IgD-negative memory B cell (primary cell): ENCODE measurements around the gene DHRS3. TPM values are rescaled to one million over a fixed set of nuclear protein-coding genes. Genes with fewer than 3 reads are reported as not detected.

Experiments
- H3K27ac Mint-ChIP-seq, 3 donors: one replicate each; pipeline ENCODE4 v1.8.0; 2020 to 2022; ENCODE audit warnings: mild to moderate bottlenecking in 3 of 3, mixed read lengths in 3 of 3, moderate library complexity in 1 of 3
- H3K27me3 Mint-ChIP-seq: one replicate; pipeline ENCODE4 v1.8.0; 2021; ENCODE audit warnings: mixed read lengths
- H3K36me3 Mint-ChIP-seq: one replicate; pipeline ENCODE4 v1.8.0; 2020; ENCODE audit warnings: mild to moderate bottlenecking, mixed read lengths
- H3K4me1 Mint-ChIP-seq, 3 donors: one replicate each; pipeline ENCODE4 v1.8.0; 2020 to 2022; ENCODE audit warnings: mixed read lengths in 3 of 3, mild to moderate bottlenecking in 1 of 3
- H3K4me3 Mint-ChIP-seq, 4 donors: one replicate each; pipeline ENCODE4 v1.8.0; 2020 to 2022; ENCODE audit warnings: mild to moderate bottlenecking in 4 of 4, mixed read lengths in 4 of 4, moderate library complexity in 3 of 4
- H3K9me3 Mint-ChIP-seq, 3 donors: one replicate each; pipeline ENCODE4 v1.8.0; 2020 to 2021; ENCODE audit warnings: mixed read lengths in 3 of 3, mild to moderate bottlenecking in 1 of 3
- polyA plus RNA-seq: library from polyadenylated mRNA; unstranded; fragments of 300-500 nt; fragmentation: Illumina TruSeq; gene quantifications from one replicate; pipeline ENCODE4 v1.2.3, GENCODE V29; 2021

DHRS3 gene
- polyA plus RNA-seq, 1 donor from 2014 or later: 1.5 TPM

DNA sequence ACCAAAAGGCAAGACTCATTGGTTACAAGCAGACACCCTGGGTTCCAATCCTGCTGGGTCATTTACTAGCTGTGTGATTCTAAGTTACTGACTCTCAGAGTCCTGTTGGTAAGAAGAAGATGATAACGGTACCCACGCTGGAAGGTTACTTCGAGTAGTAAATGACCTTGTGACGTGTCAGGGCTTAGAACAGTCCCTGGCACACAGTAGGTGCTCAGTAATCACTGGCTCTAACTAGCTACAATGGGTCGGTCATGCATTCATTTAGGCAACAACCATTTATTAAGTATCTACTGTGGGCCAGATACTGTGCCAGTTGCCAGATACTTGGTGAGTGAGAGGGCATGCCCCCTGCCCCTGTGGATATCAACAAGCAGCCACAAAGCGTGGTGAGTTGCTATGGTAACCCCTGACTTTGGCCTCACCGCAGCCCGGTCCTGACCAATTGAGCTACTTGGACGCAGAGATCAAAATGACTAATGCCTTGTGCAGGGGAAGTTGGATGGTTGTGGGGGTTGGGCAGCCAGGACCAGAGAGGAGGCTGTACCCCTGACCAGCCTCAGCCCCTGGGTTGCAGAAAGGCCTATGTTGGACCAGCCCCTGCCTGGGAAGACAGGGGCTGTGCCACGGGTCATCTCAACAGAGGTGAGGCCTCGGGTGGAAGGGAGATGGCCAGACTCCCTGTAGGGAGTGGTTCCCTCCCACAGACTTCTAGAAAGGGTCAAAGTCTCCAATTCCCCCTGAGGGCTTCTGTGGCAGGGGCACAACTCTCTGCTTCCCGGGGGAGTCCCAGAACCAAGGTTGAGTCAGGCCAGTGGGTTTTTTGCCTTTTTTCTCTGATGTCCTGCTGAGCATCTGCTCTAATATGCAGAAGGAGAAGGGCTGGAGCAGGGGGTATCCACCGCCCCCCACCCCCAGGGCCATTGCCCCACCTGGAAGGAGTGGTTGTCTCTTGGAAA is 16.0 kb downstream of the DHRS3 start:
- peaks cover 0 to 5% (median 4%) of the 10 kb centered on the region in 3 donors for H3K4me1 Mint-ChIP-seq
- no peaks in the 10 kb centered on the region for H3K9me3 Mint-ChIP-seq
- no peaks in the 10 kb centered on the region for H3K36me3 Mint-ChIP-seq
- peaks cover 1% of the 10 kb centered on the region for H3K27me3 Mint-ChIP-seq
- no peak overlapping the region for H3K4me3 Mint-ChIP-seq
- H3K27ac Mint-ChIP-seq: peak overlapping the region in 1 of 3 donors; percentile 16

DNA sequence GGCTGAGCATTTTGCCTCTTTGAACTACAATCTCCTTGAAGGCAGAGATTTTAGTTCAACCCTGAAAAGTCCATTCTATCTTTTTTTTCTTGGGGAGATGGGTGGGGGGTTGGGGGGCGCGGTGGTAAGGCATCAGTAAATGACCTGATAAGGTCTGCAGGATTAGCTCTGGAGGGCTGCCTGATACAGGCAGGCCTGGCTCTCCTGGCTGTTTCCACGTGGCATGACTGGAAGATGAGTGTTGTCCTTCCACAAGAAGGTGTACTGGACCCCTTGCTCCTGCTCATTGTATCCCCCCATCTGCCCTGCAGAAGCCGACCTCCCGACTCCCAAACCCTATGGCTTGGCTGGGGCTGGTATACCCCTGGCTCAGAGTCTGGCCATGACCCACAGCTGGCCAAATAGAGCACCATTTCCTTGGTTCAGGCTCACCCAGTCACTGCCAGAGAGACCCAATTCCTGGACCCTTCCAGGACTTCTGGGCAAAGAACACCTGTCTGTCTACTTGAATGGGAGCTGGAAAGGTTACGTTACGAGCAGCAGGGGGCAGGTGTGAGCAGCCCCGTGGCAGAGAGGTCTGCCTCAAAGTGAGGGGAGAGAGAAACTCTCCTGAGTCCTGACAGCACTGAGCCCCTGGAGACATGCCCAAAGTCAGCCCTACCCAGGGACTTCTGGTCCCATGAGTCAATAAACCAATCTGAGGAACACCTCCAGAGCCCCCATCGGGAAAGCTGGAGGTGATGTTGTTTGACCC is 17.0 kb downstream of the DHRS3 start:
- H3K4me3 Mint-ChIP-seq: no peak overlapping the region
- peaks cover 2% of the 10 kb centered on the region for H3K36me3 Mint-ChIP-seq
- no peaks in the 10 kb centered on the region for H3K9me3 Mint-ChIP-seq
- H3K27ac Mint-ChIP-seq: no peak overlapping the region
- peaks cover 1% of the 10 kb centered on the region for H3K27me3 Mint-ChIP-seq
- peaks cover 0 to 5% (median 4%) of the 10 kb centered on the region in 3 donors for H3K4me1 Mint-ChIP-seq

DNA sequence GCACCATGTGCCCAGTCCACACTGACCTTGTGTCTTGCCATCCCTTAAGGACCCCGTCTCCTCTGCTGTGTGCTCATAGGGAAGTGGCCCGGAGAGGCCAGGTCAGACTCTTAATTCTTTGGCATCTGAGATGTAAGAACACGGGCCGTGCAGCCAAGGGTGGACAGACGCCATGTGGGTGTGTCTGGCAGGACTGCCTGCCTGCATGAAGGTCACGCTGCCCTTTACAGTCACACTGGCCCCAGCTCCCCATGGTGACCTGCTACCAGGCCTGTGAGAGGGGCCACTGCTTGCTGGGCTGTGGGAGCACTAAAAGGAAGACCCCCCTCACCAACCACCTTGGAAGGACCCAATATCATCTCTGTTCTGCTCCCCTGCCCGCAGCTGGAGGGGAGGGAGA is 17.7 kb downstream of the DHRS3 start:
- Mint-ChIP-seq H3K27ac (no peak overlapping the region), H3K27me3 (peaks cover 1% of the 10 kb centered on the region), H3K4me3 (no peak overlapping the region), H3K36me3 (peaks cover 2% of the 10 kb centered on the region), H3K4me1 (peaks cover 0 to 5% (median 4%) of the 10 kb centered on the region in 3 donors), H3K9me3 (no peaks in the 10 kb centered on the region)

DNA sequence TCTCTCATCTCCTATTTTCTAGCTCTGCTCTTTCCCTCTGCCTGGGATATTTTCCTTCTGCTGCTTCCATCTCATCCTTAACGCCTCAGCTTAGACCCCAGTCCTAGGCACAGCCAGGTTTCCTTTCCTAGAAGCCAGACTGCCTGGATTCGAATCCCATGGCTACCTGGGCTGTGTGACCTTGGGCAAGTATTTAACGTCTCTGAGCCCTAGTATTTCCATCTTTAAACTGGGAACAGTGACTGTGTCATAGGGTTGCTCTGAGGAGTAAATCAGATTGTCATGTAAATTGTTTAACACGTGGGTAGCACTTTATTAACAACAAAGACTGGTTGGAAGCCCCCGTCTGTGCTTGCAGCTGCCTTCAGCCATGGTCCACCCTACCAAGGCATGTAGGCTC is 18.4 kb downstream of the DHRS3 start:
- no peak overlapping the region for H3K4me3 Mint-ChIP-seq
- peaks cover 0 to under 1% (median 0%) of the 10 kb centered on the region in 3 donors for H3K9me3 Mint-ChIP-seq
- peaks cover 0 to 7% (median 5%) of the 10 kb centered on the region in 3 donors for H3K4me1 Mint-ChIP-seq
- H3K36me3 Mint-ChIP-seq: peaks cover 2% of the 10 kb centered on the region
- no peak overlapping the region for H3K27ac Mint-ChIP-seq
- peaks cover 4% of the 10 kb centered on the region for H3K27me3 Mint-ChIP-seq

DNA sequence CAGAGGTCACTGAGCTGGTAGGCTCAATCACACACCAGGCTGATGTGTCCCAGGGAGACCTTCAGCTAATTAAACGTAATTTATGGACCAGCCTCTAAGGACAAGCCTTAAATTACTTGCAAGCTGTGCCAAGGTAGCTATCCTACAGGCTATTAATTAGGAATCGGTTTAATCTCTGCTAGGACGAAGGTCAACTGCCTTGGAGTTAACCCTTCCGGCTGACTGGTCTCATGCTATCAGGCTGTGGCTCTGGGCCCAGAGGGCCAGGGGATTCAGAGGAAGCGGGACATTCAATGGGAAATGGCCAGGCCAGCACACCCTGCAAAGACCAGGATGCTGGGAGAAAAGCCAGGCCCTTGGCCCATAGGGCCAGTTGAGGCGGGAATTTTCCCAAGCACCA is 19.0 kb downstream of the DHRS3 start:
- Mint-ChIP-seq H3K4me3 (no peak overlapping the region), H3K27me3 (peaks cover 6% of the 10 kb centered on the region), H3K4me1 (peaks cover 4 to 10% (median 5%) of the 10 kb centered on the region in 3 donors), H3K27ac (no peak overlapping the region), H3K9me3 (peaks cover 0 to 1% (median 0%) of the 10 kb centered on the region in 3 donors), H3K36me3 (peaks cover 2% of the 10 kb centered on the region)

DNA sequence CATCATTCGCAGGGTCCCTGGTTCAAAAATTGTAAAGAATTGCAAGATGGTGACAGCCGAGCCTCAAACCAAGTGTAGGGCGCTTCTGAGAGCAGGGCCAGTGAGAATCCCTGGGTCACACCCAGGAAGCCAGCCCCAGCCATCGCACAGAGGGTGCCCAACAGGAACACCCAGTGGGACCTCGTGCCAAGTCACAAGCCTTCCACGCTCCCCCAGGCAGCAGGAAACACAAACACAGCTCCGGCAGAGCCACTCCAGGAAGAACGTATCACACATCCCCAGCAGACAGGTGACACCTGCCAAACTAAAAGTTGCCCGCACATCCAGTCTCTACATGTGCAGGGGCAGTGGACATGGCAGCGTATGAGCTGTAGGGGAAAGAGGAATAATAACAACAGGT is 20.2 kb downstream of the DHRS3 start:
- Mint-ChIP-seq H3K4me1 (peaks cover 5 to 10% (median 6%) of the 10 kb centered on the region in 3 donors), H3K27ac (peak overlapping the region in 2 of 3 donors; percentile 16 to 39), H3K4me3 (peak overlapping the region in 1 of 4 donors; percentile 56), H3K27me3 (peaks cover 6% of the 10 kb centered on the region), H3K9me3 (peaks cover 0 to 1% (median 0%) of the 10 kb centered on the region in 3 donors), H3K36me3 (peaks cover 2% of the 10 kb centered on the region)

DNA sequence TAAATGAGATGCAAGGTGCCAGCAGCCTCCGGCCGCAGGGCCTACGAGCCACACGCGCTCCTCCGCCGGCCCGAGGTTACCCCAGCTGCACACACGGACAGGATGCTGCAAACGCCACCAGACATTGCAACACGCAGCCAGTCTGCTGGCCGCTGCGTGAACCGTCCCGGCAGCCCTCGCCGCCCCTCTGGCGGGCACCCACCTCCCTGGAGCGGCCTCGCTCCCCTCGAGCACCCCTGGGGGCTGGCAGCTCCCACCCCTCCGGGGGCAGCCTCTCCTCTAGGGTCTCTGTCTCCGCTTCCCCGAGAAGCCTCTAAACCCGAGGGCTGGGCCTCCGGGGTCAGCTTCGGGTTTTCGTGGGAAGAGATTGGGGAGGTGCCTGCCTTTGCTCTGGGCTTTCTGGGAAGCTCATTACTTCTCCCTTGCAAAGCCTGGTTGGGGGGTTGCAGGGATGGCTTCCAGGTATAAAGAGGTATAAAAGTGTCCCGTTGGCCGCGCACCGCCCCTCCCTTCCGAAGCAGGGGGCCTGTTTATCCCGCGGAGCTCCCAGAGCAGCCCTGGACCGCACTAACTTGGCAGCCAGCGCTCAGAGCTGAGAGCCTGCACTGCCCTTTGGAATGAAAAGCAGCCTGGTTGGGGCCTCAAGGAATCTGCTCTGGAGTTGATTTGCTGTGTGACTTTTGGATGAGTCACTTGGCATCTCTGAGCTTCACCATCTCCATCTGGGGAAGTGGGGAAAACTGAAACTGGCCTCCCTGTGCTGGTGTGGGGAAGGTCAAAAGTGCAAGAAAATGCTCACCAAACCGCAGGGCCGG is 21.8 kb downstream of the DHRS3 start:
- Mint-ChIP-seq H3K27ac (no peak overlapping the region), H3K36me3 (peaks cover 2% of the 10 kb centered on the region), H3K4me1 (peaks cover 5 to 10% (median 8%) of the 10 kb centered on the region in 3 donors), H3K9me3 (peaks cover 0 to 1% (median 0%) of the 10 kb centered on the region in 3 donors), H3K4me3 (peak overlapping the region in 2 of 4 donors; percentile 9 to 28), H3K27me3 (peaks cover 9% of the 10 kb centered on the region)

DNA sequence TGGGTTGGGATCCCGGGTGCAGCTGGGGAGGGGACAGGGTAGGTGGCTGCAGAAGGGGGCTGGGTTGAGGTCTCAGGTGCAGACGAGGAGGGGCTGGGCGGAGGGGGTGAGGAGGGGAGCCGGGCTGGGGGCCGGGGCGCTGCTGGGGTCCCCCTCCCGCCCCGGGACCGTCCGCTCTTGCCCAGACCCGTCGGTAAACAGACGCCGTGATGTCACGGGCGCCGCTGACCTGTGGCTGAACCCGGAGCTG is 22.3 kb downstream of the DHRS3 start:
- H3K4me1 Mint-ChIP-seq: peaks cover 5 to 10% (median 8%) of the 10 kb centered on the region in 3 donors
- peaks cover 9% of the 10 kb centered on the region for H3K27me3 Mint-ChIP-seq
- peak overlapping the region in 2 of 4 donors; percentile 9 to 28 for H3K4me3 Mint-ChIP-seq
- H3K9me3 Mint-ChIP-seq: peaks cover 0 to 1% (median 0%) of the 10 kb centered on the region in 3 donors
- peaks cover 2% of the 10 kb centered on the region for H3K36me3 Mint-ChIP-seq
- H3K27ac Mint-ChIP-seq: no peak overlapping the region

DNA sequence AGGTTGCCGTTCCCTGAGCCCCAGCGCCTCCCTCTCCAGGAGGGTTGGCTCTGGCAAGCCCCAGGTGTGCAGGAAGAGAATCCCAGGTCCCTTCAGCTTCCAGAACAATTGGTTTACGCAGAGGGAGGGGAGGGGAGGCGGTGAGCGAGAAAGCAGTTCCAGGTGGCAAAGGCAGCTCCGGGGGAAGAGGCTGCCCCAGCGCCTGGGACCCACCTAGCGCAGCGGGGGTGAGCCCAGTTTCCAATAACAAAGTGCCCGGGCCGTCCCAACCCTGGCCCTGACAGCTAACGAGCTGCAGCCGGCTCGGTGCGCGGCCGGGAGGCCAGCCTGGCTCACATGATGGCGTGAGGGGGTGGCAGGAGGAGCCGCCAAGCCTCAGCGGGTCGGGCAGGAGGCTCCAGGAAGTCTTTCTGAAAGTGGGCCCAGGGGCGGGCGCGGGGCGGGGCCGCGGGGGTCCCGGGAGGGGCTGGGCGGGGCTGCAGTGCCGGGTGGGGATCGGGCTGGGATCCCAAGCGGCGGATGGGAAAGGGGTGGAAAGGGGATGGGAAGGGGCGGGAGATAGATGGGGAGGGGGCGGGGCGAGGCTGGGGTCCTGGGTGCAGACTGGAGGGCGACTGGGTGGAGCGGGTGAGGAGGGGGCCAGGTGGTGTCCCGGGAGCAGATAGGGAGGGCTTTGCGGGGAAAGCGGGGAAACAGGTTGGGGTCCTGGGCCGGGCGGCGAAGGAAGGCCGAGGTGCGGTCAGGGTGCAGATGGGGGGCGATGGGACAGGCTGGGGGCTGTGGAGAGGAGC is 22.8 kb downstream of the DHRS3 start:
- peaks cover 9% of the 10 kb centered on the region for H3K27me3 Mint-ChIP-seq
- H3K27ac Mint-ChIP-seq: no peak overlapping the region
- H3K9me3 Mint-ChIP-seq: peaks cover 0 to 1% (median 0%) of the 10 kb centered on the region in 3 donors
- H3K36me3 Mint-ChIP-seq: peaks cover 2% of the 10 kb centered on the region
- H3K4me1 Mint-ChIP-seq: peaks cover 5 to 10% (median 8%) of the 10 kb centered on the region in 3 donors
- peak overlapping the region; percentile 45 to 90 (median 80) for H3K4me3 Mint-ChIP-seq

DNA sequence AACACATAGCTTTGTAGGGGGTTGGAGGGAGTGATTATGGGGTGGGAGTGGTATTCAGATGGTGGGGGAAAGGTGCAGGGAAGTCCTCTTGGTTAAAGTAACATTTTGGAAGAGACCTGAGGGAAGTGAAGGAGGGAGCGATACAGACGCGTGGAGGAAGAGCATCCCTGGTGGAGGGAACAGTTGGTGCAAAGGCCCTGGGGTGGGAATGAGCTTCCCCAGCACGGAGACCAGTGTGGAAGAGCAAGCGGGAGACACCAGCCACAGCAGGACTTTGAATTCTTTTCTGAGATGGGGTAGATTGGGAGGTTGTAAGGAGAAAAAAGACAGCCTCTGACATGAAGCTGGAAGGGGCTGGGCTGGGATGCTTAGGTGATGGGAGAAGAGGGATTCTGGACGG is 23.5 kb downstream of the DHRS3 start:
- Mint-ChIP-seq H3K4me1 (peaks cover 5 to 10% (median 8%) of the 10 kb centered on the region in 3 donors), H3K27ac (no peak overlapping the region), H3K36me3 (peaks cover 2% of the 10 kb centered on the region), H3K4me3 (peak overlapping the region; percentile 45 to 90 (median 80)), H3K27me3 (peaks cover 9% of the 10 kb centered on the region), H3K9me3 (peaks cover 0 to 1% (median 0%) of the 10 kb centered on the region in 3 donors)

DNA sequence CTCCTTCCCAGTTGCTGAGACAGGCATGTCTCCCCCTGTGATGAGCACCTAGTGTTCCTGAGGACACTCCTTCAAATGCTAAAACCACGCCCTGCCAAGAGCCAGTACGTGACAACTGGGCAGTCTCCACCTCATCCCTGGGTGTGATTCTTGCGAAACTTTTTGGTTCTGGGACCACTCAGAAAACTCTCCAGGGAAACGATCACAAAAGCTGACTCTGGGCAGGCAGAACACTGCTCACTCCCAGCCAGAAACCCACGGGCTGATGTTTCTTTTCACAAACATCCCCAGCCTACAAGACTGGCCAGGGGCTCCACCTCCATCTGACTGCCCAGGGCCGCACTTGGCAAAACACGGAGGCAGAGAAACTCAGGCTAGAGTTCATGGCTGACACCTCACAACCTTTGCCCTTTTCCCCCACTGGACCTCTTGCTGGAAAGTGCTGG is 24.4 kb downstream of the DHRS3 start:
- H3K9me3 Mint-ChIP-seq: peaks cover 0 to 1% (median 0%) of the 10 kb centered on the region in 3 donors
- H3K27ac Mint-ChIP-seq: no peak overlapping the region
- H3K4me3 Mint-ChIP-seq: peak overlapping the region in 1 of 4 donors; percentile 70
- peaks cover 2% of the 10 kb centered on the region for H3K36me3 Mint-ChIP-seq
- H3K4me1 Mint-ChIP-seq: peaks cover 5 to 10% (median 8%) of the 10 kb centered on the region in 3 donors
- H3K27me3 Mint-ChIP-seq: peaks cover 10% of the 10 kb centered on the region

DNA sequence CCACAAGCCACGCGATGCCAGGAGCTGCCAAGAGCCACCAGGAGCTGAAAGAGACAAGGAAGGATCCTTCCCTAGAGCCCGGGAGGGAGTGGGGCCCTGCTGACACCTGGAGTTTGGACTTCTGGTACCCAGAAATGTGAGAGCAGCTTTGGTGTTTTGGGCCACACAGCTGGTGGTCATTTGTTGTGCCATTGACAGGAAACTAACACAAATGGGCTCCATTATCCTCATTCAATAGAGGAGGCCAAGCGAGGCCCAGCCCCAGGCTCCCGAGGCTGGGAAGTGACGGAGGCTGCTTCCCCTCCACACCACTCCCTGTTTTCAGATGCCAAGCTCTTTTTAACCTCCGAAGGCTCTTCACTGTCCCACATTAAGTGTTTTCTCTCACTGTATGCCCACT is 25.5 kb downstream of the DHRS3 start:
- Mint-ChIP-seq H3K4me3 (no peak overlapping the region), H3K9me3 (peaks cover 0 to 3% (median 0%) of the 10 kb centered on the region in 3 donors), H3K36me3 (peaks cover 2% of the 10 kb centered on the region), H3K4me1 (peaks cover 4 to 9% (median 8%) of the 10 kb centered on the region in 3 donors), H3K27me3 (peaks cover 11% of the 10 kb centered on the region), H3K27ac (peak overlapping the region in 1 of 3 donors; percentile 86)

DNA sequence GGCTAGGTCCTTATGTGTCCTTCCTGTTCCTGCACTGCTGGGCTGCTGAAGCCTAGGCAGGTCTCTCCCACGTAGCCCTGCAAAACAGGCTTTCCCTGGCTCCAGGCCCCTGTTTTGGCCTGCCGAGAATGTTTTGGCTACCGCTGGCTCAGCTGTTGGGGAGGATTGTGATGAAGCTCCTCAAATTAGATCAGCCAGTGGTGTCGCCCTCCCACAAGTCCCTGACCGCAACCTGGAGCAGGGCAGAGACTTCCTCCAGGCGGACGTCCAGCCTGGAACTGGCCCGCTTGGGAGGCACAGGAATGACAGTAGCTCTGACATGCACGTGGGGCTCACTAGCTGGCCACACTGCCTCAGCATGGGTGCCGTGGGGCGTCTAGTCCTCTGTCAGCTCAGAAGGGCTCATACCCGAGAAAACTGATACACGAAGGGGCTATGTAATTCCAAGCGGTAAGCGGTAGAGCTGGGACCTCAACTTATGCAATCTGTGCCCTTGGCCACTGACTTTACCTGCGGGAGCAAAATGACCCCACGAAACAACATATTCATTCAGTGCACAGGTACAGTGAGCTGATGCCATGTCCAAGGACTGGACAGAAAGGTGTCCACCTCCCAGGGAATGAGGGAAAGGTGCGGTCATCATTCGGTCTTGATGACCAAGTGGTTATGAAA is 26.6 kb downstream of the DHRS3 start:
- H3K4me3 Mint-ChIP-seq: no peak overlapping the region
- no peaks in the 10 kb centered on the region for H3K36me3 Mint-ChIP-seq
- no peak overlapping the region for H3K27ac Mint-ChIP-seq
- peaks cover 0 to 3% (median 0%) of the 10 kb centered on the region in 3 donors for H3K9me3 Mint-ChIP-seq
- peaks cover 10% of the 10 kb centered on the region for H3K27me3 Mint-ChIP-seq
- peaks cover 0 to 8% (median 6%) of the 10 kb centered on the region in 3 donors for H3K4me1 Mint-ChIP-seq
